Measurements from ENCODE around the gene RPL9. TPM values are rescaled to one million over a fixed set of nuclear protein-coding genes. Genes with fewer than 3 reads are reported as not detected.

RPL9 gene
- total and polyA plus RNA-seq, 2 of the 4 experiments (the other 2 are of a cell fraction): 1,627 to 1,905 TPM

- in situ Hi-C loops (cut with MboI; ENCODE audit: low sequenced_read_pairs): no loop called here
- DNase-seq (no peak), ATAC-seq (ENCODE audit: low read depth) (no peak)
- Histone ChIP-seq H3K4ac (ENCODE audit: low read depth, low read length) (no peak overlapping the region), H3K9me3 (ENCODE audit: control insufficient read depth, insufficient read depth, low read length) (peaks cover 11% of the 10 kb centered on the region), H4K5ac (ENCODE audit: low read depth, low read length) (no peak overlapping the region), H2AK9ac (replicated peaks; ENCODE audit: low read depth, low read length, poor library complexity) (no peak overlapping the region), H3K4me1 (ENCODE audit: control insufficient read depth, insufficient read depth, low read length) (no peaks in the 10 kb centered on the region), H3K79me1 (ENCODE audit: low read depth in 1 of 2, low read length in 2 of 2) (no peaks in the 10 kb centered on the region), H2BK120ac (ENCODE audit: low read depth, low read length) (no peak overlapping the region), H3K14ac (replicated peaks; ENCODE audit: low read depth, low read length) (no peak overlapping the region), H2BK20ac (ENCODE audit: low read depth, low read length) (no peak overlapping the region), H3K23ac (ENCODE audit: low read depth, low read length) (no peak overlapping the region), H3K9ac (ENCODE audit: low read depth, low read length) (no peak overlapping the region), H3K4me3 (ENCODE audit: insufficient read depth, low read depth, low read length) (no peak overlapping the region), H3K9me1 (ENCODE audit: insufficient read depth, low read length) (no peaks in the 10 kb centered on the region), H3K27me3 (ENCODE audit: control insufficient read depth, insufficient read depth, low read length) (no peaks in the 10 kb centered on the region), H2AFZ (replicated peaks; ENCODE audit: low read length, poor library complexity) (no peak overlapping the region), H2BK15ac (ENCODE audit: low read depth, low read length) (no peak overlapping the region), H4K8ac (ENCODE audit: low read depth in 2 of 2, low read length in 2 of 2) (no peak overlapping the region), H2AK5ac (ENCODE audit: low read depth, low read length) (no peak overlapping the region), H2BK5ac (ENCODE audit: low read depth, low read length, poor library complexity, severe bottlenecking) (no peak overlapping the region), H4K20me1 (ENCODE audit: insufficient read depth, low read length) (no peaks in the 10 kb centered on the region), H3K36me3 (ENCODE audit: control insufficient read depth, insufficient read depth, low read length) (no peaks in the 10 kb centered on the region), H3K56ac (ENCODE audit: extremely low read depth, insufficient read depth, low read length) (no peak overlapping the region), H3K27ac (ENCODE audit: insufficient read depth, low read length) (no peak overlapping the region), H3K18ac (ENCODE audit: low read depth, low read length) (no peak overlapping the region), H4K91ac (ENCODE audit: insufficient read depth, low read depth, low read length) (no peak overlapping the region), H3K4me2 (ENCODE audit: low read depth, low read length) (no peak overlapping the region)
- 80% methylated on average over 3 of the region's 6 CpGs; no CpG with 5 or more reads in 1 of the 2 experiments for WGBS, 2 experiments (ENCODE audit: extremely low coverage in 2 of 2, insufficient read length in 1 of 2)
- intact Hi-C loops (cut with micrococcal nuclease): no loop called here
- TF ChIP-seq CTCF (conservative IDR thresholded peaks at IDR 0.05; ENCODE audit: low read depth, low read length) (no peak), MAZ (IDR thresholded peaks at IDR 0.05; ENCODE audit: borderline replicate concordance, low read depth, low read length) (no peak), ELK1 (IDR thresholded peaks at IDR 0.05; ENCODE audit: borderline replicate concordance, low read depth, low read length) (no peak), POLR2A (IDR thresholded peaks at IDR 0.05; ENCODE audit: low read depth, low read length) (no peak), MAFK (IDR thresholded peaks at IDR 0.05; ENCODE audit: low read depth, low read length) (no peak), SMC3 (IDR thresholded peaks at IDR 0.05; ENCODE audit: low read depth, low read length) (no peak), RFX5 (IDR thresholded peaks at IDR 0.05; ENCODE audit: low read depth, low read length) (no peak), USF2 (IDR thresholded peaks at IDR 0.05; ENCODE audit: low read depth, low read length) (no peak)
- ChIA-PET CTCF (no interaction called here), POLR2A (ENCODE audit: unreplicated experiment) (no interaction called here)
- dilution Hi-C loops (cut with HindIII; ENCODE audit: low sequenced_read_pairs, unreplicated experiment): no loop called here
- no TSS peak for BruUV-seq (replicated peaks)
These were observed 26.0 kb upstream of the RPL9 start for GRCh38 chr4:39484582-39485272.
